Rectal smooth muscle tissue (tissue), 1 donor: ENCODE results near the gene ESRRB.

Source experiments
- H3K27ac ChIP-seq: one replicate; pipeline ENCODE4 v1.7.0; 2013; ENCODE audit warnings: low read depth, low read length, inconsistent platforms
- H3K27me3 ChIP-seq: one replicate; pipeline ENCODE4 v1.7.0; 2013; ENCODE audit warnings: low read length; ENCODE audit not compliant: control insufficient read depth, insufficient read depth
- H3K36me3 ChIP-seq: one replicate; pipeline ENCODE4 v1.7.0; 2013; ENCODE audit warnings: low read length; ENCODE audit not compliant: control insufficient read depth, insufficient read depth
- H3K4me1 ChIP-seq: one replicate; pipeline ENCODE4 v1.7.0; 2013; ENCODE audit warnings: low read length; ENCODE audit not compliant: control insufficient read depth, insufficient read depth
- H3K4me3 ChIP-seq: one replicate; pipeline ENCODE4 v1.7.0; 2013; ENCODE audit warnings: low read length
- H3K9ac ChIP-seq: one replicate; pipeline ENCODE4 v1.7.0; 2013; ENCODE audit warnings: low read length

Gene ESRRB

GRCh38 chr14:76337635-76338545 is 38.0 kb upstream of the ESRRB start:
- H3K27ac ChIP-seq = no peak overlapping the region
- no peaks in the 10 kb centered on the region for H3K4me1 ChIP-seq
- no peak overlapping the region for H3K9ac ChIP-seq
- no peak overlapping the region for H3K4me3 ChIP-seq
- no peaks in the 10 kb centered on the region for H3K36me3 ChIP-seq
- H3K27me3 ChIP-seq = peaks cover 3% of the 10 kb centered on the region

GRCh38 chr14:76339728-76340615 is 36.0 kb upstream of the ESRRB start:
- Histone ChIP-seq H3K4me1 (no peaks in the 10 kb centered on the region), H3K4me3 (no peak overlapping the region), H3K36me3 (no peaks in the 10 kb centered on the region), H3K9ac (no peak overlapping the region), H3K27me3 (peaks cover 3% of the 10 kb centered on the region), H3K27ac (no peak overlapping the region)

DNA sequence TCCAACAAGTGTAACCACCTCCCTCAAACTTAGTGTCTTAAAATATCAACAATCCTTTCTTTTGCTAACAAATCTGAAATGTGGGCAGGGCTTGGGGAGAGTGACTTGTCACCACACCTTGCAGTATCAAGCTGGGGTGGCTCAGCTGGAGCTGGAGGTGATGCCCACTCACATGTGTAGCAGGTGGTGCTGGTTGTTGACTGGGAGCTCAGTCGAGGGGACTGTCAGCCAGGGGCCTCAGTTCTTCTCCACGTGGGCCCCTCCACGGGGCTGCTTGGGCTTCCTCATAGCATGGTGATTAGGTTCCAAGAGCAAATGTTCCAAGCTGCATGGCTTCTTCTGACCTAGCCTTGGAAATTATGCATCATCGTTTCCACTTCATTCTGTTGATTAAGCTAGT is 32.6 kb upstream of the ESRRB start:
- H3K27ac ChIP-seq = no peak overlapping the region
- H3K9ac ChIP-seq = no peak overlapping the region
- no peak overlapping the region for H3K4me3 ChIP-seq
- H3K4me1 ChIP-seq = no peaks in the 10 kb centered on the region
- H3K36me3 ChIP-seq = no peaks in the 10 kb centered on the region
- no peaks in the 10 kb centered on the region for H3K27me3 ChIP-seq

DNA sequence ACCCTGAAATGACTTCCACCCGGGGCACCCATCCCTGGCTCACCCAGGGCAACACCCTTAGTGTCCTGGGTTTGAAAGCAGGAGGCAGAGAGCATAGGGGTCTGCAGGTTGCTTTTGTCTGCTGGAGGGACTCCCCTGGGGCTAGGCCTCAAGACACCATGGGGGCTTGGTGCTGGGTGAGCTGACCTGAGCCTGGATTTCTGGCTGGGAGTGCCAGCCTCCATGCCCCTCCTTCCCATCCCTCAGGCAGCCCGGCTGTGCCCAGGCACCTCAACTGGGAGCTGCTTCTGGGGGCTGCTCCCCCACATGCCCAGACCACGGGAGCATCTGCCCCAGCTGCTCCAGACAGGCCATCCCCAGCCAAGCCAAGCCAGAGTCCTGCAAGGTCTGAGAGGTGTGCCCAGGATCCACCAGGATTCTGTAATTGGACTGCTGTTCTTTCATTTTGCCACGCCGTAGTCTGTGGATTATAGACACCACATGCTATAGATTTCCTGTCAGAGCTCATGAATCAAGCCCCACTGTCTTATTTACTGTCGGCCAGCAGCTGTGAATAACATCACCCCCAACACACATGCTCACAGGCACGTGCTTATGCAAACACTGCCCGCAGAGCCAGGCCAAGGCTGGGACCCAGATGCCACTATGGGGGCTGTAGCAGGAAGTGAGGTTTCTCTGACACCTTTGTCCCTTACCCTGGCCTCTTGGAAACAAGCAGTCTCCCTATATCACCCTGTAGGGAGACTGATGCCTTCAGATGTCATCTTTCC is 29.4 kb upstream of the ESRRB start:
- no peak overlapping the region for H3K27ac ChIP-seq
- H3K36me3 ChIP-seq = no peaks in the 10 kb centered on the region
- H3K4me1 ChIP-seq = no peaks in the 10 kb centered on the region
- no peak overlapping the region for H3K4me3 ChIP-seq
- H3K9ac ChIP-seq = no peak overlapping the region
- H3K27me3 ChIP-seq = no peaks in the 10 kb centered on the region

- no peak overlapping the region for H3K4me3 ChIP-seq
These were observed 27.0 kb upstream of the ESRRB start for GRCh38 chr14:76348898-76349297.

DNA sequence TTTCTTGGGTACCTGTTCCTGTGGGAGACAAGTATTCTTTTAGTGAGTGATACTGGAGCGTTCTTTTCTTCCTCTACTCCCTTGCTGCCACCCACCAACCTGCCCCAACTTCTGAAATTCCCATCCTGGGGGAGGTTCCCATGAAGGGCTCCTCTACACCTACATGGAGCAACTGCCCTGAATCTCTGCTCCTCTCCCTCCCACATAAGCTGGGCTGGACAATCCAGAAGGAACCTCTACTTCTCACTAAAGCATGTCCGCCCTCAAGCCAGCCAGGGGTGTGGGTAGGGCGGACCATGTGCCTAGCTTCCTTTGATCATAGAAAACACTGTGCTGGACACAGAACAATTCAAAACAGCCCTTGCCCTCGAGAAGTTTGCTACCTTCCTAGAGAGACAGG is 25.9 kb upstream of the ESRRB start:
- Histone ChIP-seq H3K27me3 (peaks cover 2% of the 10 kb centered on the region), H3K4me1 (no peaks in the 10 kb centered on the region), H3K9ac (no peak overlapping the region), H3K4me3 (no peak overlapping the region), H3K36me3 (no peaks in the 10 kb centered on the region), H3K27ac (no peak overlapping the region)

More at GRCh38 chr14:76348898-76349297, 27.0 kb upstream of the ESRRB start:
- H3K27ac ChIP-seq = no peak overlapping the region
- H3K9ac ChIP-seq = no peak overlapping the region
- H3K36me3 ChIP-seq = no peaks in the 10 kb centered on the region
- no peaks in the 10 kb centered on the region for H3K4me1 ChIP-seq
- H3K27me3 ChIP-seq = no peaks in the 10 kb centered on the region

DNA sequence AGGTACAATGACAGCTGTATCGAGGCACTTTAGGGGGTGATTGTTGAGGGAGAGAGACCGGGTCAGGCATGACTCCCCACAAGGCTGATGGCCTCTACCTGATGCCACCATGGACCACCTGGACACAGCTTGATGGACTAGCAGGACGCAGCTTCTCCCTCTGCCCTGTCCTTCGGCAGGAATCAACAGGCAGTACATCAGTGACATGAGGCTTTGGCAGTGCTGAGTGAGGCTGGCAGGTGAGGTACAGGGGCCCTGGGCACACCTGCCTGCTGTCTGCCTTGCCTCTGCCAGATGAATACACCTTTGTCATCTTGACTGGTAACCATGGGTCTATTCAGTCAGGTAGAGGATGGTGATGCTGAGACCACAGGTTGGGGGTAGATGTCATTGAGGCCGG is 25.3 kb upstream of the ESRRB start:
- Histone ChIP-seq H3K4me1 (no peaks in the 10 kb centered on the region), H3K36me3 (no peaks in the 10 kb centered on the region), H3K27ac (no peak overlapping the region), H3K9ac (no peak overlapping the region), H3K4me3 (no peak overlapping the region), H3K27me3 (peaks cover 2% of the 10 kb centered on the region)

GRCh38 chr14:76351941-76352340 is 24.0 kb upstream of the ESRRB start:
- Histone ChIP-seq H3K4me3 (no peak overlapping the region), H3K27me3 (peaks cover 2% of the 10 kb centered on the region), H3K4me1 (no peaks in the 10 kb centered on the region), H3K36me3 (no peaks in the 10 kb centered on the region), H3K9ac (no peak overlapping the region), H3K27ac (no peak overlapping the region)

GRCh38 chr14:76352639-76353281 is 23.2 kb upstream of the ESRRB start:
- Histone ChIP-seq H3K36me3 (no peaks in the 10 kb centered on the region), H3K27me3 (peaks cover 2% of the 10 kb centered on the region), H3K27ac (no peak overlapping the region), H3K4me3 (no peak overlapping the region), H3K4me1 (no peaks in the 10 kb centered on the region), H3K9ac (no peak overlapping the region)

DNA sequence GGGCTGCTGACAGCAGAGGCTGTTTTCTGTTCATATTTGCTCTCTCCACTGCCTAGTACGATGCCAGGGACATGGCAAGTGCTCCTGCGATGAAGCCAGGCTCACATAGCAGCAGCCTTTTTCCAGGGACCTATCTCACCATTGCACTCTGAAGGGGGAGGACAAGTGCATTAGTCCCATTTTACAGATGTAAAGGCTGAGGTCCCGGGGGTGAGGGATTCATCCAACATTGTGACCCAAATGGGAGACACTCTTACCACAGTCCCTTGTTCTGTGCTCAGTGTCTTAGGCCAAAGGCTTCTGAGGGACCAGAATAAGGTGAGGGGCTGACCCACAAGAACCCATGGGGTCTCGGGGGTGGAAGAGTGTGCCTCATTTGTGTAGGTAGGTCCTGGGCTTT is 21.6 kb upstream of the ESRRB start:
- H3K9ac ChIP-seq = no peak overlapping the region
- peaks cover 2% of the 10 kb centered on the region for H3K27me3 ChIP-seq
- no peak overlapping the region for H3K27ac ChIP-seq
- no peaks in the 10 kb centered on the region for H3K4me1 ChIP-seq
- no peak overlapping the region for H3K4me3 ChIP-seq
- H3K36me3 ChIP-seq = no peaks in the 10 kb centered on the region

- Histone ChIP-seq H3K27ac (no peak overlapping the region), H3K27me3 (peaks cover 2% of the 10 kb centered on the region), H3K4me3 (no peak overlapping the region), H3K36me3 (no peaks in the 10 kb centered on the region), H3K9ac (no peak overlapping the region), H3K4me1 (no peaks in the 10 kb centered on the region)
These were observed 20.2 kb upstream of the ESRRB start for GRCh38 chr14:76355771-76356170.

GRCh38 chr14:76371066-76371465 is 4.9 kb upstream of the ESRRB start:
- H3K27me3 ChIP-seq = peaks cover 7% of the 10 kb centered on the region
- H3K4me3 ChIP-seq = no peak overlapping the region
- no peaks in the 10 kb centered on the region for H3K4me1 ChIP-seq
- no peaks in the 10 kb centered on the region for H3K36me3 ChIP-seq
- no peak overlapping the region for H3K9ac ChIP-seq
- no peak overlapping the region for H3K27ac ChIP-seq
